ENCODE data around the gene RIPPLY2.

DNA sequence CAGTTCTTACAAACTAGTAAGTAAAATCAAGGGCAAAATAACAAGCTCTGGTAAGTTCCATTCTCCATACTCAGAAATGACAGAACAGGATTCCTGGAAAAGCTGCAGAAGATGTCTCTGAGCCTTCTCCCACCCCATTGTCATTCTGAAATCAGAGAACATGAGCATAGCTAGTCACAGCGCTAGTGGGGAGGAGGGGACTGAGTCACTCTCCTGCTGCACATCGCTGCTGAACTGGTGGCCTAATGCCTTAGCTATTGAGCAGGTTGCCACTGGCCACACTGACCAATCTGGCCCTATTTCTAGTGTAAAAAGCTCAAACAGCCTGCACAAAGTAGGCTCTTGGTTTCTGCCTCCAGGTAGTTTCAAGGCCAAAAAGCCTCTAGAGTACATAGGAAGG is 26.1 kb upstream of the RIPPLY2 start:
- TF ChIP-seq, protein P1, sequence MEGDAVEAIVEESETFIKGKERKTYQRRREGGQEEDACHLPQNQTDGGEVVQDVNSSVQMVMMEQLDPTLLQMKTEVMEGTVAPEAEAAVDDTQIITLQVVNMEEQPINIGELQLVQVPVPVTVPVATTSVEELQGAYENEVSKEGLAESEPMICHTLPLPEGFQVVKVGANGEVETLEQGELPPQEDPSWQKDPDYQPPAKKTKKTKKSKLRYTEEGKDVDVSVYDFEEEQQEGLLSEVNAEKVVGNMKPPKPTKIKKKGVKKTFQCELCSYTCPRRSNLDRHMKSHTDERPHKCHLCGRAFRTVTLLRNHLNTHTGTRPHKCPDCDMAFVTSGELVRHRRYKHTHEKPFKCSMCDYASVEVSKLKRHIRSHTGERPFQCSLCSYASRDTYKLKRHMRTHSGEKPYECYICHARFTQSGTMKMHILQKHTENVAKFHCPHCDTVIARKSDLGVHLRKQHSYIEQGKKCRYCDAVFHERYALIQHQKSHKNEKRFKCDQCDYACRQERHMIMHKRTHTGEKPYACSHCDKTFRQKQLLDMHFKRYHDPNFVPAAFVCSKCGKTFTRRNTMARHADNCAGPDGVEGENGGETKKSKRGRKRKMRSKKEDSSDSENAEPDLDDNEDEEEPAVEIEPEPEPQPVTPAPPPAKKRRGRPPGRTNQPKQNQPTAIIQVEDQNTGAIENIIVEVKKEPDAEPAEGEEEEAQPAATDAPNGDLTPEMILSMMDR (IDR thresholded peaks at IDR 0.05): no peak
- no peak for TF ChIP-seq POLR2AphosphoS5 (IDR thresholded peaks at IDR 0.05)

Data from breast epithelium (tissue), 3 donors.